GM06990 (cell line): ENCODE results near the gene AIF1.
A peak's percentile ranks its signal among the peaks of the same experiment; 100 is the strongest.

Experiments used
- DNase-seq: peaks from one replicate; pipeline ENCODE4 v3.0.0-alpha.2; 2011; ENCODE audit not compliant: insufficient read length; ENCODE audit errors: extremely low read depth
- H3K27me3 ChIP-seq: replicated peaks from 2 replicates; pipeline ENCODE4 v1.6.0; 2011; ENCODE audit warnings: low read length; ENCODE audit not compliant: control insufficient read depth, insufficient read depth
- H3K36me3 ChIP-seq: 2 replicates; pipeline ENCODE4 v1.5.1; 2011; ENCODE audit warnings: low read length; ENCODE audit not compliant: control insufficient read depth, insufficient read depth
- H3K4me3 ChIP-seq: replicated peaks from 2 replicates; pipeline ENCODE4 v1.5.1; 2011; ENCODE audit warnings: low read depth, mild to moderate bottlenecking, control low read depth, low read length
- CTCF ChIP-seq: IDR thresholded peaks from 2 replicates; pipeline ENCODE4 v1.5.1; 2011; ENCODE audit warnings: low read length, control low read depth, mild to moderate bottlenecking, inconsistent platforms; ENCODE audit not compliant: insufficient read depth, poor library complexity, severe bottlenecking

The AIF1 gene

GRCh38 chr6:31573239-31574105, 41.6 kb upstream of the AIF1 start:
- Histone ChIP-seq H3K27me3 (no peaks in the 10 kb centered on the region), H3K36me3 (peaks cover 9% of the 10 kb centered on the region), H3K4me3 (peak overlapping the region; percentile 71)
- DNase-seq = no peak
- no peak for TF ChIP-seq CTCF

GRCh38 chr6:31574106-31575061, 40.6 kb upstream of the AIF1 start:
- Histone ChIP-seq H3K4me3 (peak overlapping the region; percentile 90), H3K36me3 (peaks cover 11% of the 10 kb centered on the region), H3K27me3 (no peaks in the 10 kb centered on the region)
- peak; percentile 37 for TF ChIP-seq CTCF
- no peak for DNase-seq

GRCh38 chr6:31575335-31575901, 39.6 kb upstream of the AIF1 start, which contains the start of gene TNF:
Gene TNF (plus strand): TSS chr6:31575565. CDS start chr6:31575742, 177 bp downstream.
- DNase-seq = peak; percentile 87
- H3K27me3 ChIP-seq = no peaks in the 10 kb centered on the region
- TF ChIP-seq CTCF = no peak
- peak within 1 kb of the TSS; percentile 90 for H3K4me3 ChIP-seq
- H3K36me3 ChIP-seq = peaks cover 11% of the 10 kb centered on the region

GRCh38 chr6:31575952-31576685, 38.9 kb upstream of the AIF1 start:
- Histone ChIP-seq H3K36me3 (peaks cover 11% of the 10 kb centered on the region), H3K27me3 (no peaks in the 10 kb centered on the region), H3K4me3 (peak overlapping the region; percentile 90)
- no peak for TF ChIP-seq CTCF
- DNase-seq = no peak
